ENCODE measurements around the gene SF1. TPM values are rescaled to one million over a fixed set of nuclear protein-coding genes. Genes with fewer than 3 reads are reported as not detected.

SF1 gene
- total and polyA plus RNA-seq, 2 of the 4 experiments (the other 2 are of a cell fraction): 56.8 to 88.0 TPM

GRCh38 chr11:64714666-64715065 lies 63.7 kb downstream of the SF1 start:
- Histone ChIP-seq H4K5ac (ENCODE audit: low read depth, low read length) (no peak overlapping the region), H3K18ac (ENCODE audit: low read depth, low read length) (no peak overlapping the region), H3K27ac (ENCODE audit: insufficient read depth, low read length) (no peak overlapping the region), H3K56ac (ENCODE audit: extremely low read depth, insufficient read depth, low read length) (no peak overlapping the region), H4K20me1 (ENCODE audit: insufficient read depth, low read length) (0 out of 2 replicates have a peak, but pooled peaks cover 3% of the 10 kb centered on the region), H3K9me3 (ENCODE audit: control insufficient read depth, insufficient read depth, low read length) (no peaks in the 10 kb centered on the region), H2BK20ac (ENCODE audit: low read depth, low read length) (no peak overlapping the region), H3K9me1 (ENCODE audit: insufficient read depth, low read length) (0 out of 2 replicates have a peak, but pooled peaks cover 4% of the 10 kb centered on the region), H3K4me2 (ENCODE audit: low read depth, low read length) (no peak overlapping the region), H2AK9ac (replicated peaks; ENCODE audit: low read depth, low read length, poor library complexity) (no peak overlapping the region), H3K27me3 (ENCODE audit: control insufficient read depth, insufficient read depth, low read length) (peaks cover 84% of the 10 kb centered on the region), H3K4me3 (ENCODE audit: insufficient read depth, low read depth, low read length) (no peak overlapping the region), H2BK120ac (ENCODE audit: low read depth, low read length) (no peak overlapping the region), H2BK5ac (ENCODE audit: low read depth, low read length, poor library complexity, severe bottlenecking) (no peak overlapping the region), H2AFZ (replicated peaks; ENCODE audit: low read length, poor library complexity) (no peak overlapping the region), H2BK15ac (ENCODE audit: low read depth, low read length) (no peak overlapping the region), H3K79me1 (ENCODE audit: low read depth in 1 of 2, low read length in 2 of 2) (no peaks in the 10 kb centered on the region), H3K4ac (ENCODE audit: low read depth, low read length) (no peak overlapping the region), H3K23ac (ENCODE audit: low read depth, low read length) (no peak overlapping the region), H3K36me3 (ENCODE audit: control insufficient read depth, insufficient read depth, low read length) (no peaks in the 10 kb centered on the region), H3K14ac (replicated peaks; ENCODE audit: low read depth, low read length) (no peak overlapping the region), H4K91ac (ENCODE audit: insufficient read depth, low read depth, low read length) (no peak overlapping the region), H4K8ac (ENCODE audit: low read depth in 2 of 2, low read length in 2 of 2) (no peak overlapping the region), H2AK5ac (ENCODE audit: low read depth, low read length) (no peak overlapping the region), H3K9ac (ENCODE audit: low read depth, low read length) (no peak overlapping the region), H3K4me1 (ENCODE audit: control insufficient read depth, insufficient read depth, low read length) (no peaks in the 10 kb centered on the region; the same call in 1 of the 2 replicates)
- intact Hi-C loops (cut with micrococcal nuclease) (loop anchor here (5.0 kb wide), 1 partner anchor 223 kb away; the partner anchor contains the start of gene GPHA2), dilution Hi-C loops (cut with HindIII; ENCODE audit: low sequenced_read_pairs, unreplicated experiment) (no loop called here), in situ Hi-C loops (cut with MboI; ENCODE audit: low sequenced_read_pairs) (no loop called here)
- ChIA-PET POLR2A (ENCODE audit: unreplicated experiment) (no interaction called here), CTCF (interaction anchor here (1.0 kb wide), 1 partner anchor 10 kb away, joined by 4 read pairs; no protein-coding TSS in a partner anchor)
- TF ChIP-seq, protein P1, sequence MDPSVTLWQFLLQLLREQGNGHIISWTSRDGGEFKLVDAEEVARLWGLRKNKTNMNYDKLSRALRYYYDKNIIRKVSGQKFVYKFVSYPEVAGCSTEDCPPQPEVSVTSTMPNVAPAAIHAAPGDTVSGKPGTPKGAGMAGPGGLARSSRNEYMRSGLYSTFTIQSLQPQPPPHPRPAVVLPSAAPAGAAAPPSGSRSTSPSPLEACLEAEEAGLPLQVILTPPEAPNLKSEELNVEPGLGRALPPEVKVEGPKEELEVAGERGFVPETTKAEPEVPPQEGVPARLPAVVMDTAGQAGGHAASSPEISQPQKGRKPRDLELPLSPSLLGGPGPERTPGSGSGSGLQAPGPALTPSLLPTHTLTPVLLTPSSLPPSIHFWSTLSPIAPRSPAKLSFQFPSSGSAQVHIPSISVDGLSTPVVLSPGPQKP (IDR thresholded peaks at IDR 0.05; ENCODE audit: borderline replicate concordance, low read depth, low read length): no peak
- TF ChIP-seq POLR2A (IDR thresholded peaks at IDR 0.05; ENCODE audit: low read depth, low read length) (no peak), SMC3 (IDR thresholded peaks at IDR 0.05; ENCODE audit: low read depth, low read length) (no peak)
- no TSS peak for BruUV-seq (replicated peaks)
- no CpG with 5 or more reads among the region's 5 CpGs for WGBS, 2 experiments (ENCODE audit: extremely low coverage in 2 of 2, insufficient read length in 1 of 2)
- DNase-seq: no peak
- ATAC-seq (ENCODE audit: low read depth): no peak

Other genes with a start within 250 kb of the SF1 start
- gene SLC22A11, start 222.6 kb downstream of the SF1 start, total RNA-seq (2012; rRNA removed): not detected in 2 replicates
- gene SLC22A11, start 222.6 kb downstream of the SF1 start, polyA plus RNA-seq (2012; rRNA removed): not detected in 2 replicates
- gene SLC22A12, start 187.3 kb downstream of the SF1 start, total RNA-seq (2012; rRNA removed): not detected in 2 replicates
- gene SLC22A12, start 187.3 kb downstream of the SF1 start, polyA plus RNA-seq (2012; rRNA removed): not detected in 2 replicates
- gene NRXN2, start 55.3 kb downstream of the SF1 start, total RNA-seq (2012; rRNA removed): 0.18 and 0.28 TPM in 2 replicates
- 0.13 and 0.22 TPM in 2 replicates for gene NRXN2, start 55.3 kb downstream of the SF1 start, polyA plus RNA-seq (2012; rRNA removed)
- gene RASGRP2, start 34.4 kb downstream of the SF1 start, total RNA-seq (2012; rRNA removed): not detected in 2 replicates
- gene RASGRP2, start 34.4 kb downstream of the SF1 start, polyA plus RNA-seq (2012; rRNA removed): 0.82 and 1.2 TPM in 2 replicates
- gene PYGM, start 18.6 kb downstream of the SF1 start, total RNA-seq (2012; rRNA removed): under 0.01 and 0.18 TPM in 2 replicates
- 0.21 and 0.46 TPM in 2 replicates for gene PYGM, start 18.6 kb downstream of the SF1 start, polyA plus RNA-seq (2012; rRNA removed)
- 9.2 and 11.7 TPM in 2 replicates for gene MAP4K2, start 24.7 kb upstream of the SF1 start, total RNA-seq (2012; rRNA removed)
- gene MAP4K2, start 24.7 kb upstream of the SF1 start, polyA plus RNA-seq (2012; rRNA removed): 16.6 and 22.2 TPM in 2 replicates
- gene MEN1, start 32.0 kb upstream of the SF1 start, total RNA-seq (2012; rRNA removed): 8.8 and 9.4 TPM in 2 replicates
- 35.7 and 44.7 TPM in 2 replicates for gene MEN1, start 32.0 kb upstream of the SF1 start, polyA plus RNA-seq (2012; rRNA removed)
- under 0.01 TPM in 2 replicates for gene CDC42BPG, start 66.1 kb upstream of the SF1 start, total RNA-seq (2012; rRNA removed)
- 0.10 and 0.12 TPM in 2 replicates for gene CDC42BPG, start 66.1 kb upstream of the SF1 start, polyA plus RNA-seq (2012; rRNA removed)
- 107 and 125 TPM in 2 replicates for gene EHD1, start 100.1 kb upstream of the SF1 start, total RNA-seq (2012; rRNA removed)
- gene EHD1, start 100.1 kb upstream of the SF1 start, polyA plus RNA-seq (2012; rRNA removed): 209 and 216 TPM in 2 replicates
- 3.2 and 3.6 TPM in 2 replicates for gene ATG2A, start 138.7 kb upstream of the SF1 start, total RNA-seq (2012; rRNA removed)
- 10.5 and 12.7 TPM in 2 replicates for gene ATG2A, start 138.7 kb upstream of the SF1 start, polyA plus RNA-seq (2012; rRNA removed)
- gene PPP2R5B, start 146.1 kb upstream of the SF1 start, total RNA-seq (2012; rRNA removed): 6.4 and 6.5 TPM in 2 replicates
- gene PPP2R5B, start 146.1 kb upstream of the SF1 start, polyA plus RNA-seq (2012; rRNA removed): 23.5 and 23.6 TPM in 2 replicates
- not detected in 2 replicates for gene GPHA2, start 157.4 kb upstream of the SF1 start, total RNA-seq (2012; rRNA removed)
- gene GPHA2, start 157.4 kb upstream of the SF1 start, polyA plus RNA-seq (2012; rRNA removed): not detected in 2 replicates
- gene MAJIN, start 193.6 kb upstream of the SF1 start, total RNA-seq (2012; rRNA removed): not detected in 2 replicates
- gene MAJIN, start 193.6 kb upstream of the SF1 start, polyA plus RNA-seq (2012; rRNA removed): not detected in 2 replicates
- 0.36 and 0.56 TPM in 2 replicates for gene BATF2, start 218.4 kb upstream of the SF1 start, total RNA-seq (2012; rRNA removed)
- gene BATF2, start 218.4 kb upstream of the SF1 start, polyA plus RNA-seq (2012; rRNA removed): 1.2 and 1.6 TPM in 2 replicates
- gene ARL2, start 235.6 kb upstream of the SF1 start, total RNA-seq (2012; rRNA removed): 46.4 and 48.9 TPM in 2 replicates
- gene ARL2, start 235.6 kb upstream of the SF1 start, polyA plus RNA-seq (2012; rRNA removed): 152 and 168 TPM in 2 replicates
- 8.1 and 9.0 TPM in 2 replicates for gene SNX15, start 248.9 kb upstream of the SF1 start, total RNA-seq (2012; rRNA removed)
- 15.2 and 16.3 TPM in 2 replicates for gene SNX15, start 248.9 kb upstream of the SF1 start, polyA plus RNA-seq (2012; rRNA removed)